Large intestine (tissue), 3 donors: ENCODE results near the gene DNAJA3. TPM values are rescaled to one million over a fixed set of nuclear protein-coding genes. Genes with fewer than 3 reads are reported as not detected.

Source experiments
- DNase-seq, 2 donors: peaks; one replicate each; pipeline versions ENCODE4 v3.0.0 to v3.0.0-alpha.2; 2013
- H3K27ac ChIP-seq: one replicate; pipeline ENCODE4 v1.5.1; 2013; ENCODE audit warnings: low read length
- H3K27me3 ChIP-seq: 2 replicates; pipeline ENCODE4 v1.6.1; 2013; ENCODE audit warnings: low read length; ENCODE audit not compliant: control insufficient read depth, insufficient read depth
- H3K36me3 ChIP-seq: 2 replicates; pipeline ENCODE4 v1.6.1; 2013; ENCODE audit warnings: low read length; ENCODE audit not compliant: control insufficient read depth, insufficient read depth
- H3K4me1 ChIP-seq: one replicate; pipeline ENCODE4 v1.6.1; 2013; ENCODE audit warnings: low read length; ENCODE audit not compliant: control insufficient read depth, insufficient read depth
- H3K4me3 ChIP-seq: one replicate; pipeline ENCODE4 v1.5.1; 2013; ENCODE audit warnings: low read length
- H3K9me3 ChIP-seq: one replicate; pipeline ENCODE4 v1.6.1; 2013; ENCODE audit warnings: mild to moderate bottlenecking, low read depth, low read length, moderate library complexity; ENCODE audit not compliant: control insufficient read depth
- WGBS: methylation state at CpG from one replicate; pipeline ENCODE4 v1.1.5; 2013; ENCODE audit warnings: low lambda C conversion rate; ENCODE audit not compliant: insufficient coverage; 5-methylcytosine and 5-hydroxymethylcytosine counted together
- polyA plus RNA-seq: library from polyadenylated mRNA; unstranded; fragments of 120-200 nt; gene quantifications from one replicate; pipeline ENCODE4 v1.2.1, GENCODE V29; 2013

Gene DNAJA3
- polyA plus RNA-seq, 1 donor: 46.0 TPM

- Histone ChIP-seq H3K9me3 (peaks cover 3% of the 10 kb centered on the region), H3K36me3 (peaks cover 34% of the 10 kb centered on the region), H3K4me3 (no peak overlapping the region), H3K27me3 (no peaks in the 10 kb centered on the region), H3K4me1 (peaks cover 16% of the 10 kb centered on the region), H3K27ac (no peak overlapping the region)
- DNase-seq: no peak
- WGBS: no CpG with 5 or more reads among the region's 9 CpGs
Observed at GRCh38 chr16:4395055-4395726, 30.5 kb upstream of the DNAJA3 start.

- no peak overlapping the region for H3K27ac ChIP-seq
- H3K4me1 ChIP-seq: peaks cover 2% of the 10 kb centered on the region
- no peak for DNase-seq
- WGBS: 83% methylated on average over 1 of the region's 9 CpGs
- no peak overlapping the region for H3K4me3 ChIP-seq
- no peaks in the 10 kb centered on the region for H3K27me3 ChIP-seq
- peaks cover 38% of the 10 kb centered on the region for H3K36me3 ChIP-seq
- no peaks in the 10 kb centered on the region for H3K9me3 ChIP-seq
Observed at GRCh38 chr16:4399001-4399730, 26.5 kb upstream of the DNAJA3 start.

- no peak overlapping the region for H3K27ac ChIP-seq
- H3K27me3 ChIP-seq: no peaks in the 10 kb centered on the region
- peaks cover 2% of the 10 kb centered on the region for H3K4me1 ChIP-seq
- no peaks in the 10 kb centered on the region for H3K9me3 ChIP-seq
- H3K36me3 ChIP-seq: peaks cover 41% of the 10 kb centered on the region
- H3K4me3 ChIP-seq: no peak overlapping the region
- WGBS: 70% methylated on average over 2 of the region's 12 CpGs
- DNase-seq: no peak
Observed at GRCh38 chr16:4401094-4401501, 24.6 kb upstream of the DNAJA3 start.

GRCh38 chr16:4401510-4401909 is 24.2 kb upstream of the DNAJA3 start:
- H3K36me3 ChIP-seq: peaks cover 41% of the 10 kb centered on the region
- no peak overlapping the region for H3K27ac ChIP-seq
- WGBS: 100% methylated on average over 2 of the region's 12 CpGs

GRCh38 chr16:4402439-4403132 is 23.1 kb upstream of the DNAJA3 start:
- no peaks in the 10 kb centered on the region for H3K9me3 ChIP-seq
- peaks cover 46% of the 10 kb centered on the region for H3K36me3 ChIP-seq
- peak overlapping the region; percentile 18 for H3K4me3 ChIP-seq
- H3K4me1 ChIP-seq: peaks cover 2% of the 10 kb centered on the region
- H3K27me3 ChIP-seq: no peaks in the 10 kb centered on the region
- H3K27ac ChIP-seq: no peak overlapping the region
- DNase-seq: peak; percentile 66 to 70
- WGBS: no CpG with 5 or more reads among the region's 29 CpGs

More at GRCh38 chr16:4401510-4401909, 24.2 kb upstream of the DNAJA3 start:
- Histone ChIP-seq H3K9me3 (no peaks in the 10 kb centered on the region), H3K27me3 (no peaks in the 10 kb centered on the region), H3K4me3 (no peak overlapping the region), H3K4me1 (peaks cover 2% of the 10 kb centered on the region)
- no peak for DNase-seq

- H3K36me3 ChIP-seq: peaks cover 51% of the 10 kb centered on the region
- no peak overlapping the region for H3K27ac ChIP-seq
- no peak overlapping the region for H3K4me3 ChIP-seq
- DNase-seq: no peak
- no CpG with 5 or more reads among the region's 24 CpGs for WGBS
- no peaks in the 10 kb centered on the region for H3K9me3 ChIP-seq
- no peaks in the 10 kb centered on the region for H3K27me3 ChIP-seq
- peaks cover 2% of the 10 kb centered on the region for H3K4me1 ChIP-seq
Observed at GRCh38 chr16:4403133-4403949, 22.3 kb upstream of the DNAJA3 start.

- H3K27ac ChIP-seq: no peak overlapping the region
- DNase-seq: no peak
- no peaks in the 10 kb centered on the region for H3K27me3 ChIP-seq
- WGBS: no CpG with 5 or more reads among the region's 20 CpGs
- H3K4me3 ChIP-seq: no peak overlapping the region
- peaks cover 2% of the 10 kb centered on the region for H3K4me1 ChIP-seq
- H3K36me3 ChIP-seq: peaks cover 54% of the 10 kb centered on the region
- no peaks in the 10 kb centered on the region for H3K9me3 ChIP-seq
Observed at GRCh38 chr16:4404247-4404966, 21.3 kb upstream of the DNAJA3 start.

GRCh38 chr16:4404967-4405696 is 20.5 kb upstream of the DNAJA3 start:
- peaks cover 59% of the 10 kb centered on the region for H3K36me3 ChIP-seq
- H3K27me3 ChIP-seq: no peaks in the 10 kb centered on the region
- no peak overlapping the region for H3K27ac ChIP-seq
- peaks cover 2% of the 10 kb centered on the region for H3K4me1 ChIP-seq
- no peaks in the 10 kb centered on the region for H3K9me3 ChIP-seq
- DNase-seq: no peak
- H3K4me3 ChIP-seq: no peak overlapping the region
- no CpG with 5 or more reads among the region's 24 CpGs for WGBS

GRCh38 chr16:4407543-4408322 is 17.9 kb upstream of the DNAJA3 start:
- no peak for DNase-seq

More at GRCh38 chr16:4407543-4408322, 17.9 kb upstream of the DNAJA3 start:
- H3K4me3 ChIP-seq: no peak overlapping the region
- no peak overlapping the region for H3K27ac ChIP-seq
- no peaks in the 10 kb centered on the region for H3K4me1 ChIP-seq
- H3K36me3 ChIP-seq: peaks cover 67% of the 10 kb centered on the region
- WGBS: no CpG with 5 or more reads among the region's 22 CpGs
- no peaks in the 10 kb centered on the region for H3K9me3 ChIP-seq
- H3K27me3 ChIP-seq: no peaks in the 10 kb centered on the region
